ENCODE results near the gene TNNC2.
"Not testable (repeated sequence)": the region's sequence is repeated elsewhere in the genome, so short reads cannot be mapped to it uniquely, and the experiment has no call there.

TNNC2 gene

GRCh38 chr20:45848969-45849582 lies 22.0 kb upstream of the TNNC2 start:
- in situ Hi-C loops (cut with MboI; ENCODE audit: low sequenced_read_pairs), result no loop called here

- in situ Hi-C loops (cut with MboI; ENCODE audit: low sequenced_read_pairs), result no loop called here
Observed at GRCh38 chr20:45848421-45848820, 21.3 kb upstream of the TNNC2 start.

GRCh38 chr20:45845452-45845851 lies 18.3 kb upstream of the TNNC2 start:
- in situ Hi-C loops (cut with MboI; ENCODE audit: low sequenced_read_pairs), result no loop called here

GRCh38 chr20:45843506-45843905 lies 16.4 kb upstream of the TNNC2 start:
- in situ Hi-C loops (cut with MboI; ENCODE audit: low sequenced_read_pairs), result no loop called here

- in situ Hi-C loops (cut with MboI; ENCODE audit: low sequenced_read_pairs), result no loop called here
Observed at GRCh38 chr20:45842169-45842812, 15.2 kb upstream of the TNNC2 start.

GRCh38 chr20:45841407-45842129 lies 14.5 kb upstream of the TNNC2 start:
- in situ Hi-C loops (cut with MboI; ENCODE audit: low sequenced_read_pairs), result no loop called here

GRCh38 chr20:45840700-45841198 lies 13.6 kb upstream of the TNNC2 start:
- in situ Hi-C loops (cut with MboI; ENCODE audit: low sequenced_read_pairs), result no loop called here

- in situ Hi-C loops (cut with MboI; ENCODE audit: low sequenced_read_pairs), result no loop called here
Observed at GRCh38 chr20:45836841-45837240, 9.7 kb upstream of the TNNC2 start.

- in situ Hi-C loops (cut with MboI; ENCODE audit: low sequenced_read_pairs), result no loop called here
Observed at GRCh38 chr20:45835825-45836224, 8.7 kb upstream of the TNNC2 start.

GRCh38 chr20:45835329-45835765 lies 8.2 kb upstream of the TNNC2 start:
- in situ Hi-C loops (cut with MboI; ENCODE audit: low sequenced_read_pairs), result no loop called here

- in situ Hi-C loops (cut with MboI; ENCODE audit: low sequenced_read_pairs), result no loop called here
Observed at GRCh38 chr20:45834797-45835161, 7.7 kb upstream of the TNNC2 start.

- in situ Hi-C loops (cut with MboI; ENCODE audit: low sequenced_read_pairs), result no loop called here
Observed at GRCh38 chr20:45833883-45834796, 7.0 kb upstream of the TNNC2 start.

GRCh38 chr20:45833030-45833882 lies 6.1 kb upstream of the TNNC2 start, which contains the start of gene SNX21:
TSS of gene SNX21 (plus strand) at chr20:45833799. CDS start at chr20:45833920, 121 bp downstream.
- in situ Hi-C loops (cut with MboI; ENCODE audit: low sequenced_read_pairs), result no loop called here

GRCh38 chr20:45832619-45833018 lies 5.5 kb upstream of the TNNC2 start:
- in situ Hi-C loops (cut with MboI; ENCODE audit: low sequenced_read_pairs), result no loop called here

- in situ Hi-C loops (cut with MboI; ENCODE audit: low sequenced_read_pairs), result not testable (repeated sequence)
Observed at GRCh38 chr20:45829673-45830106, 2.6 kb upstream of the TNNC2 start.

GRCh38 chr20:45828589-45828988 lies 1.5 kb upstream of the TNNC2 start:
- in situ Hi-C loops (cut with MboI; ENCODE audit: low sequenced_read_pairs), result no loop called here

GRCh38 chr20:45827712-45828111 lies 600 bp upstream of the TNNC2 start:
- in situ Hi-C loops (cut with MboI; ENCODE audit: low sequenced_read_pairs), result no loop called here

GRCh38 chr20:45826381-45827019 lies 612 bp downstream of the TNNC2 start:
- in situ Hi-C loops (cut with MboI; ENCODE audit: low sequenced_read_pairs), result no loop called here
